ENCODE data around the gene CDT1.

CDT1 gene

DNA sequence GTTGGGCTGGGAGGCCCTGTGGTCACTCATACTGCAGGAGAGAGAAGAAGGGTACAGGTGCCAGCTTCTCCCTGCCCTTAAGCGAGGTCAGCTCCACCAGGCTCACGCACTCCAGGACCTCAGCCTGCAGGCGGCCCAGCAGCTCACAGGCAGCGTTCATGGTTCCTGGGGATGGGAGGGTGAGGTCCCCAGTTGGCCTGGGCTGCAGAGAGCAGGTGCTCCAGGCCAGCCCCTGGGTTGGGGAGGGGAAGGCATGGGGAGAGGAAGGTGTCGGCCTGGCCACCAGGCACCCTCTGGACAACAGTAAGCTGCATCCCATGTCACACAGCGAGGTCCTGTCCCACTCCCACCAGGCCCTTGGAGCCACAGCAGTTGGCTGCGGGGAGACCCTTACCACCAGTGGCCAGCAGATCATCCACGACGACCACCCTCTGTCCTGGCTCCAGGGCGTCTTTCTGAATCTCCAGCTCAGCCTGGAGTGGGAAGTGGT is 6.1 kb downstream of the CDT1 start:
- in situ Hi-C loops (cut with MboI; ENCODE audit: low sequenced_read_pairs, unreplicated experiment): no loop called here
- TF ChIP-seq, protein P1, sequence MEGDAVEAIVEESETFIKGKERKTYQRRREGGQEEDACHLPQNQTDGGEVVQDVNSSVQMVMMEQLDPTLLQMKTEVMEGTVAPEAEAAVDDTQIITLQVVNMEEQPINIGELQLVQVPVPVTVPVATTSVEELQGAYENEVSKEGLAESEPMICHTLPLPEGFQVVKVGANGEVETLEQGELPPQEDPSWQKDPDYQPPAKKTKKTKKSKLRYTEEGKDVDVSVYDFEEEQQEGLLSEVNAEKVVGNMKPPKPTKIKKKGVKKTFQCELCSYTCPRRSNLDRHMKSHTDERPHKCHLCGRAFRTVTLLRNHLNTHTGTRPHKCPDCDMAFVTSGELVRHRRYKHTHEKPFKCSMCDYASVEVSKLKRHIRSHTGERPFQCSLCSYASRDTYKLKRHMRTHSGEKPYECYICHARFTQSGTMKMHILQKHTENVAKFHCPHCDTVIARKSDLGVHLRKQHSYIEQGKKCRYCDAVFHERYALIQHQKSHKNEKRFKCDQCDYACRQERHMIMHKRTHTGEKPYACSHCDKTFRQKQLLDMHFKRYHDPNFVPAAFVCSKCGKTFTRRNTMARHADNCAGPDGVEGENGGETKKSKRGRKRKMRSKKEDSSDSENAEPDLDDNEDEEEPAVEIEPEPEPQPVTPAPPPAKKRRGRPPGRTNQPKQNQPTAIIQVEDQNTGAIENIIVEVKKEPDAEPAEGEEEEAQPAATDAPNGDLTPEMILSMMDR (IDR thresholded peaks at IDR 0.05; ENCODE audit: borderline replicate concordance, control extremely low read depth, extremely low read depth, insufficient read depth, missing control alignments): no peak
- no peak for DNase-seq (ENCODE audit: low spot score)

DNA sequence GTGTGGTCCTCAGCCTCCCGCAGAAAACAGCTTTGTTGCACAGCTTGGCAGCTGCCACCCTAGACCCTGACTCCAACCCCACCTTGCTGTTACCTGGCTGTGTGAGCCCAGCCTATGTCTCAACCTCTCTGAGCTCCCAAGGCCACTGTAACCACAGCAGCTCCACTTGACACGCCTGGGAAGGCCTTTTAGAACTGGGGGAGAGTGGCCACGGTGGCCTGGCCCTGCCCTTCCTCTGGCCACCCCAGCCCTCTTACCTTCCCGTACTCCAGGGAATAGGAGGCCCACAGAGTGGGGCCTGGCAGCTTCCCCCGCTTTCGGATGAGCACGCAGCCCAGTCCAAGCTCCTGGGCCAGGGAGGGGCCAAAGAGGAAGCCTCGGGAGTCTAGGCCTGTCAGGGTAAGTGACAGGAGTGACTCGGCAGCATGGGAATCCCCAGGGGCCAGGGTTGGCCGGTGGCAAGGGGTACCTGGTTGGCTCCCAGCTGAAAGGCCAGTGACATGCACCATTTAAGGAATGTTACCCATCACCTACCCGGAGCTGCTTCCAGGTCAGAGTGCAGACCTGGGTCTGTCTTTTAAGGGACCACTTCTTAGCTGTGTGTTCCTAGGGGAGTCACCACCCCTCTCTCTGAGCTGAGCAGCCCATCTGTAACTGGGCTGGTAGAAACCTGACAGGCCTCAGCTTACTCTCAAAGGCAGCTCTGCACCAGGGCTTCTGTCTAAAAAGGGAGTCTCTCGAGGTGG is 6.8 kb downstream of the CDT1 start:
- TF ChIP-seq, protein P1 (IDR thresholded peaks at IDR 0.05; ENCODE audit: borderline replicate concordance, control extremely low read depth, extremely low read depth, insufficient read depth, missing control alignments): no peak
- DNase-seq (ENCODE audit: low spot score): no peak
- in situ Hi-C loops (cut with MboI; ENCODE audit: low sequenced_read_pairs, unreplicated experiment): no loop called here

DNA sequence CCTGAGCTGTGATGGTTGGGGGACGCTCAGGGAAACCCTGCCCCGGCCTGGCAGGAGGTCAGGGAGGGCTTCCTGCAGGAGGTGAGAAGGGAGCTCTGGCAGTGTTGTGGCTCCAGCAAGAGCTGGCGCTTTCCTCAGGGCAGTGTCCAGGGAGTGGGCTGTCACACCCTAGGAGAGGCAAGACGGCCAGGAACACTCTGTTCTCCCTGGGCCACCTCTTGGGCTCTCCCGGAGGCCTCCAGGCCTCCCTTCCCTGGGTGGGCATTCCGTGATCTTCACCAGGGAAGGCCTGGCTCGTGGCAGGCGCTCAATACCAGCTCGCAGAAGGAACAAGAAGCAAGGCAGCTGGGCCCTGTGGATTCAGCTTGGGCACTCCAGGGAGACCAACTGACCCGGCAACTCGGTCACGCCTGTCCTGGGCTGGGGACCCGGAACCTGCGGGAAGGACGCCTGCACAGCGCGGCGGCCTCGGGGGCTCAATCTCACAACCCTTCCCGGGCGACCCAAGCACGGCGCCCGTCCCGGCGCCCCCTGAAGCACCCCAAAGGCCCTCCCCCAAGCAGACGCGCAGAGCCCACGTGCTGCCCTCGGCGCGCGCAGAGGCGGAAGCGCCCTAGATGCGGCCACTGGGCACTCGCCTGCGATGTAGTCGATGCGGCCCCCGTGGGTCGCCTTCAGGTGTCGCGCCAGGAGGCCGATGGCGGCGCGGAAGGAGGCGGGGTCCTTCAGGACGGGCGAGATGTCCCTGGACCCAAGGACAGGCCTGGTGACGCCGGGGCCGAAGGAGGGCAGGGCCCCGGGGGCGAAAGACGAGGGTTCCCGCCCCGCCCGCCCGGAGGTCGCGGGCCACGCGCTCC is 7.6 kb downstream of the CDT1 start:
- TF ChIP-seq, protein P1 (IDR thresholded peaks at IDR 0.05; ENCODE audit: borderline replicate concordance, control extremely low read depth, extremely low read depth, insufficient read depth, missing control alignments): no peak
- peak; percentile 86 for DNase-seq (ENCODE audit: low spot score)
- in situ Hi-C loops (cut with MboI; ENCODE audit: low sequenced_read_pairs, unreplicated experiment): no loop called here

DNA sequence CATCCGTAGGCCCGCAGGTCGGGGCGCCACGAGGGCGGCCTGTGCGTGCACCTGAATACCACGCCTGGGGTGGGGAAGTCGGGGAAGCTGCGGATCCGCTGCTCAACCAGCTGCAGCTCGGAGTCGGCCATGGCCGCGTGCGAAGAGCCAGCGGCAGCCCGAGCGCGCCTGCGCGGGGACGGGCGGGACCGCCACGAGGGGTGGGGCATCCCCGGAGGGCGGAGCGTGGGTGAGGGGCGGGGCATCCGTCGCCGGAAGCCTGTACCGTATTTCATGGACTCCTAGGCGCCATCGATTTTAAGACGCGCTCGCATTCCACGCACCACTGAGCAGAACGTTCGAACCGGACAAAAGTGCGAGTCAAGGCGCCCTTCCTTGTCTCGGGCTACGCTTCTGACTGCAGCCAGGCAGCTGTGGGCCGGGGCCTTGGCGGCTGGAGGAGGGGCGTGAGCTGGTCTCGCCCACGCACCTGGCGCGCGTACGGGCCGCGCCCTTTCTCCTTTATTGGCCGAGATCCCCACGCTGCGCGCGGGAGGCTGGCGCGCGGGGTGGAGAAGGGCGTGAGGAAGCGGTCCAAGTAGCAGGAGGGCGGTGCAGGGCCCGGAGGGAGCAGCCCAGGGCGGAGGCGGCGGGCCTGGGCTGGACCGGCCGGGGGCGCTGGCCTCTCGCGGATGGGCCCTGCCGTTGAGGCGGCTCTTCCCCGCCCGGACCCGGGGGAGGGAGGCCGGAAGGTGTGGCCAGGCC is 8.4 kb downstream of the CDT1 start, which contains the start of gene APRT:
Gene APRT, minus strand, starts transcription at position 160 of the 744 bp plus-strand sequence. Its CDS starts 29 bp downstream, at position 131.
- in situ Hi-C loops (cut with MboI; ENCODE audit: low sequenced_read_pairs, unreplicated experiment): no loop called here
- TF ChIP-seq, protein P1 (IDR thresholded peaks at IDR 0.05; ENCODE audit: borderline replicate concordance, control extremely low read depth, extremely low read depth, insufficient read depth, missing control alignments): peak; percentile 57
- DNase-seq (ENCODE audit: low spot score): peak; percentile 98

DNA sequence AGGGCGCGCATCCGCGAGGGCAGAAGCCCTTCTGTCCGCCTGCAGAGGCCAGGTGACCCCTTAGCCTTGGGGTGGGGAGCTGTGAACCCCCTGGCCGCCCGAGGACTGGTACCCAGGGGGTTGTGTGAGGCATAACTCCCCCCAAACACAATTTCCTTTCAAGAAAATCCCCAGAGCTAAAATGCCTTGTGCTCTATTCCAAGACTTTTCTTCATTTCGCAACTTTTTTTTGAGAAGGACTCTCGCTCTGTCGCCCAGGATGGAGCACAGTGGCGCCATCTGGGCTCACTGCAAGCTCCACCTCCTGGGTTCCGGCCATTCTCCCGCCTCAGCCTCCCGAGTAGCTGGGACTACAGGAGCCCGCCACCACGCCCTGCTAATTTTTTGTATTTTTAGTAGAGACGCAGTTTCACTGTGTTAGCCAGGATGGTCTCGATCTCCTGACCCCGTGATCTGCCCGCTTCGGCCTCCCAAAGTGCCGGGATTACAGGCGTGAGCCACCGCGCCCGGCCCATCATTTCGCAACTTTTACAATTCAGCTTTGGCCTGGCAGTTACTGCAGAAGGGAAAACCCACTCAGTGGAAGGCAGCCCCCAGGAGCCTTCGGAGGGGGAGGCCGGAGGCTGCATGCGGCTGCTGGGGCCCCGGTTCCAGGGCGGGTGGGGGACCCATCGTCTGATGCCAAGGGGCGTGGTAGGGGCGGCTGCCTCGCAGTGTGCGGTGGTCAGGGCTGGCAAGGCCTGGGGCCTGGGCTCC is 9.1 kb downstream of the CDT1 start:
- TF ChIP-seq, protein P1 (IDR thresholded peaks at IDR 0.05; ENCODE audit: borderline replicate concordance, control extremely low read depth, extremely low read depth, insufficient read depth, missing control alignments): no peak
- DNase-seq (ENCODE audit: low spot score): no peak
- in situ Hi-C loops (cut with MboI; ENCODE audit: low sequenced_read_pairs, unreplicated experiment): no loop called here

Measured in GM13976 (cell line).